Measurements from ENCODE around the gene ANKS1B.

Gene ANKS1B

GRCh38 chr12:99097171-99097570 lies 887.6 kb downstream of the ANKS1B start:
- no peak for DNase-seq

- no peak for DNase-seq
These were observed 891.6 kb downstream of the ANKS1B start for GRCh38 chr12:99093166-99093565.

GRCh38 chr12:99092100-99092851 lies 892.5 kb downstream of the ANKS1B start:
- no peak for DNase-seq

DNA sequence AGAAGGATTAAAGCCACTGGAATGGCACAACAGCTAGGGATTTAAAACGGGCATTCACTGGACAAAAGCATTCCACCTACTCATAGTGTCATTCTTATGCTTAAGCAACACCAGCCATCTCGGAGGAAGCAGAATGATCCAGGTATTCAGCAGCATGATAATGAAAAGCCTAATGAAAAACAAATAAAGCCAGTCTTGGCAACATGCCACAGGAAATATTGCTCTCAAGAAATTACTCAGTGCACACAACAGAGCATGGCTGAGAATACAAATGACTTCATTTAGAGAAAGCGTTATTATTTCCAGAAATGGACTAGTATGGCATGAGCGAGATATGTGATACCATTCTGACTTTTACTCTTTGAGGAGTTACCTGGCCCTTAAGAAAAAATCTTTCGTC lies 897.5 kb downstream of the ANKS1B start:
- no peak for DNase-seq

DNA sequence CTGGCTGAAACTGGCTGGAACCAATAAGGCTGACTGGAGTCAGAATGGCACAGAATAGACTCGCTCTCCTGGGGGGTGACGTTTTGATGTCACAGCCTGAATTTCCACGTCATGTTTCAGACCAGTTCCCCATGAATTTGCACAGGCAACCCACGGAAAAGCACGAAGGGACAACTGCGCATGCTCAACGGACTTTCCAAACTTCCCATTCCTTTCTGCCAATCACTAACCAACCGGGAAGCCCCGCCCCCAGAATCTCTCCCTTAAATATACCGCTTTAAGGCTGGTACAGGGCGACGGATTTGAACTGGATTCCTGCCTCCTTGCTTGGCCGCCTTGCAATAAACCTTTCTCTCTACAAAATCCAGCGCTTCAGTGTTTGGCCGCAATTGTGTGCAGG lies 904.9 kb downstream of the ANKS1B start:
- DNase-seq: no peak

GRCh38 chr12:99068993-99069747 lies 915.6 kb downstream of the ANKS1B start:
- no peak for DNase-seq

DNA sequence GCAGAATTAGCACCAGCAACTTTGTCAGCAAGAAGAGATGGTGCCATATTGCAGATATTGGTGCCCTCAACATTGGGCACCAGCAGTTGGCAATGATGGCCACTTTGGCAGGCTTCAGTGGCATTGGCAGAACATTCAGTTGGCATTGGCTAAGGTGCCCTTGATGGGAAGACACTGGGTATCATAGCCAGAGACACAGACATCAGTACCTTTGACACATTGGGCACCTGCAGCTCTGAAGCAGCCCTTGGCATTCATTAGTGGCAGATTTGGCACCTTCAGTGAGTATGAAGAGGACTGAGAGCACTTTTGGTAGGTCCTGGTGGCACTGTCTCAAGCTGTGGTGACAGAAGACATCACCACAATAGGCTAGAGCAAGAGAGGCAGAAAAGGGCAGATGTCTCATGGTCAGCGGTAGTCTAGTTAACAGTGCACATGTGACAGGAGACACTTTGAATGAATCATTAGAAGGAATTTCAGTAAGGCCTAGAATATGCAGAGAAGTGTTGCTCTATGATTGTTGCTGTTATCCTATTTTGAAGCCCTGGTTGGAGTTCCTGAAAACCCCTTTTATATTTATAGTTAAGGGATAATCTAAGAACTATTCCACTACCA lies 917.5 kb downstream of the ANKS1B start:
- no peak for DNase-seq

DNA sequence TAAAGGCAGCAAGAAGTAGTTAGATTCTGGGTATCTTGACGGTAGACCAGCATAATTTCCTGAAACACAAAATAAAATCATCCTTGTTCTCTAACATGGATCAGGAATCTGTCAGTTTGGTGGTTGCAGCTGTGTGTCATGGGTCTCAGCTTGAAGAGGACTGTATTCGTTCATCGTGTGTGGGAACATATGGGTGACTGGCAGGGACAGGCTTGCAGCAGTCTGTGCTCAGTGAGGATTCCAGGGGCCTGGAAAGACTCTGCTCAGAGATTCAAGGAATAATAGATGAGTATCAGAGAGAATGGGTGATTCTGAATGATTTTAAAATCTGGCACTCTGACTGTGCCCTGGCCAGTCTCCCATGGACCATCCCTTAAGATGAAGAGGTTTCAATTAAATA lies 918.0 kb downstream of the ANKS1B start:
- DNase-seq: no peak

GRCh38 chr12:99063182-99063581 lies 921.6 kb downstream of the ANKS1B start:
- no peak for DNase-seq

- DNase-seq: no peak
These were observed 924.8 kb downstream of the ANKS1B start for GRCh38 chr12:99059824-99060511.

DNA sequence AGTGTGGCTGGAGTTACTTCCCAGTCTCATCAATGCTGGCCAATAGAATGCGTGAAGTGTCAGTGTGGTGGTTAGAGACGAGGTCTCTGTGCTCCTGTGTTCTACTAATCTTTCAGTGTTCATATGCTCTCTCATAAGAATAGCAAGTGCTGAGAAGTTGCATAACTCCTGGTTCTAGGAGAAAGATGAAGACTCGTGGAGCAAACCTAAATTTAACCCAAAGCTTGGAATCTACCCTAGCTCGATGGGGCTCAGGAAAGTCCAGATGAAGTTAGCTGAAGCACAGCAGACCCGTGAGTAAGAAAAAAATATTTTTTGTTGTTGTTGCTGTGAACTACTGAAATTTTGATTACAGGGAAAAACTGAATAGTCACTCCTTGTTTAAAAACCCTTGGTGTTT lies 927.1 kb downstream of the ANKS1B start:
- DNase-seq: no peak

DNA sequence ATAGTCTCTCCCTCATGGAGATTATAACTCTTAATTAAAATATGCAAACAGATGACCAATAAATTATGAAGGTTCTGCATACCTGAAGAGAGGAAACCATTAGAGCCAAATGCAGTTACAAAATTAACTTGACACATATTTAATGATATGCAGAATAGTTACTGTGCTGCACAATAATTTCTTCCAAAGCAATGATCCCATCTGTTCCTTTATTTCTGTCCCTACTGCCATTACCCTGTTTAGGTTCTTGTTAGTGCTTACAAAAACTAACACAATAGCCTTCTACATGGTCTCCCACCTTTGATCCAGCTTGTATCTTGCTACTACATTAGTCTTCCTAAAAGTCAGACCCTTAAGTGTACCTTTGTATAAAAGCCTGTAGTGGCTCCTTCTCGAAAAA lies 928.5 kb downstream of the ANKS1B start:
- no peak for DNase-seq

DNA sequence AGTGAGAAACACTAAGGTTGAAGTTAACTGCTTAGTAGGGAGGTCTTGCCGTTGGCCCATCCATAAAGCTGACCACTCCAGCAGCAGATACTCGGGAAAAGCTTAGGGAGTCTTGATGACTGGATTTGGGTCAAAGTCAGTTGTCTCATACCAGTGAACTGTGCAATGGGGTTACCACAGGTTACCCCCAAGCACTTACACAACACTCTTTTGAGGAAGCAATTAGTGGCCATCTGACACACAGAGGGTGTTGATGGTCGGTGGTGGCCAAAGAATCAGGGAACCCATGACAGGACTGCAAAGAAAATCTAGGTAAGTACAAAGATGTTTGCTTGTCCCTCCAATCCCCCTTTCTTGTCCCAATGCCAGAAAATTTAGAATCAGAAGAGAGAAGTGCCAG lies 929.4 kb downstream of the ANKS1B start:
- no peak for DNase-seq

DNA sequence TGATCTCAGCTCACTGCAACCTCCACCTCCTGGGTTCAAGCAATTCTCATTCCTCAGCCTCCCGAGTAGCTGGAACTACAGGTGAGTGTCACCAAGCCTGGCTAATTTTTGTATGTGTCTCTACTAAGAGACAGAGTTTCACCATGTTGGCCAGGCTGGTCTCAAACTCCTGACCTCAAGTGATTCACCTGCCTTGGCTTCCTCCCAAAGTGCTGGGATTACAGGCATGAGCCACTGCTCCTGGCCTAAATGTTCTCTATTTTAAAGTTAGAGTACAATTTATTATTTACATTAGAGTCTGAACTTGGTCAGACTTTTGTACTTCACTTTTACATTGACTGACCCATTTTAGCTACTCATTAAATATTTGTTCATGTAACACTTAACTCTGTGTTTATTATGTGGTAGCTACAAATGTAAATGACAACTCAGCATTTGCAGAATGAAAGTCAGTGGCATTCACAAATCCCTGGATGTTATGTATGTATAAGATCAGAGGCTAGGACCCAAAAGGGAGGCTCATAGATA lies 930.1 kb downstream of the ANKS1B start:
- DNase-seq: no peak

GRCh38 chr12:99053616-99054362 lies 930.9 kb downstream of the ANKS1B start:
- DNase-seq: no peak

DNA sequence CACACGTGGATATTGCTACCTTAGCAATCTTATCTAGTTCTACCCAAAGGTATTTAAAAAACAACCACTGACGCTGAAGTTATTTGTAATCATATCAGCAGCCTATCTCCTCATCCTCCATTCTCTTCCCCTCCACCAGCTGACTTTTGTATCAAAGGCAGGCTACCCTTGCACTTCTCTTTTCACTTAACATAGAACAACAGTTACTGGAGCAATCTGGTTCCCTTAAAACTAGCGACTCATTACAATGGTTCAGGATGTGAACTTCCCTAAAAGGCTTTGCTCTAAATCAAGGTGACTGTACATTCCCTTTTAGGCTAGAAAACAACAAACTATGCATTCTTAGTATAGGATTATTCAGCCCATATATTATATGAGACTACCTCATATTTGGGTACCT lies 935.0 kb downstream of the ANKS1B start:
- DNase-seq: no peak

- no peak for DNase-seq
These were observed 939.6 kb downstream of the ANKS1B start for GRCh38 chr12:99045158-99045557.

DNA sequence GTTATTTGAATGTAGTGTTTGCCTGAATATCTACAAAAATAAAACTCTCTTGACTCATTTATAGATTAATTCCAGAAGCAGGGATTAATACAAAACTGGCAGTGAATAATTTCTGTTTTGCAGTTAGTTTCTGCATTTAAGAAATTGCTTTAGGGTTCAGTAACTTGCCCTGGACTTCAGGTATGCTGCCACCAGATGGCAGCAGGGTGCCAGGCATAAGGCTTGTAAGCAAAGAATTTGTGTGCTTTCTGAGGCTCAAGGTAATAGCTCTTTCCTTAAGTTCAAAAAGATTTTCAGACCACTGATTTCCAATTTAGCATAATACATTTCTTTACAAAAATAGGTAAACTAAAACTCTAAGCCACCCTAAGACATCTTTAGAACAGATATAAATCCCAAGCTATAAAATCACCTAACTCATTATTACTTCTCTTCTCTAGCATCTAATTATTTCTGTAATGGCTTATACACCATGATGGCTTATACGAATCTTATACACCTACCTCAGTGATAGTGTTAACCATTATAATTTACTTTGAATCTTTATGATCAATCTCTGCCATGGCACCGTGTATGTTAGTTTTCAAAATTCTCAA lies 941.3 kb downstream of the ANKS1B start:
- DNase-seq: peak; percentile 18

DNA sequence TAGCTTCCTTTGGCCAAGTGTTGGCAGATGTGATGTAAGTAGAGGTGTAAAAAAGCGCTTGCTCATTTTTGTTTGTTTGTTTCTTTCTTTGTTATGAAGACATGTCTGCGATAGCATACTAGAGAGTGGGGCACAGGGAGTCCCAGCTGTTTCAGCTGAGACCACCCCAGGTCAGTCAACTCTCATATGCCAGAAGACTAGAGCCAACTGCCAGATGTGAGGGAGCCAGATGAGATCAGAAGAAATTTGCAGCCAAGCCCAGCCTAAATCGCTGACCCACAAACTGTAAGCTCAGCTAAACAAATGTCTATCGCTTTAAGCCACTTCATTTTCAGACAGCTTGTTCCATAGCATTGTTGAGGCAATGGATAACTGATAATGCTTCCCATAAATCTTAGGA lies 942.5 kb downstream of the ANKS1B start:
- no peak for DNase-seq

DNA sequence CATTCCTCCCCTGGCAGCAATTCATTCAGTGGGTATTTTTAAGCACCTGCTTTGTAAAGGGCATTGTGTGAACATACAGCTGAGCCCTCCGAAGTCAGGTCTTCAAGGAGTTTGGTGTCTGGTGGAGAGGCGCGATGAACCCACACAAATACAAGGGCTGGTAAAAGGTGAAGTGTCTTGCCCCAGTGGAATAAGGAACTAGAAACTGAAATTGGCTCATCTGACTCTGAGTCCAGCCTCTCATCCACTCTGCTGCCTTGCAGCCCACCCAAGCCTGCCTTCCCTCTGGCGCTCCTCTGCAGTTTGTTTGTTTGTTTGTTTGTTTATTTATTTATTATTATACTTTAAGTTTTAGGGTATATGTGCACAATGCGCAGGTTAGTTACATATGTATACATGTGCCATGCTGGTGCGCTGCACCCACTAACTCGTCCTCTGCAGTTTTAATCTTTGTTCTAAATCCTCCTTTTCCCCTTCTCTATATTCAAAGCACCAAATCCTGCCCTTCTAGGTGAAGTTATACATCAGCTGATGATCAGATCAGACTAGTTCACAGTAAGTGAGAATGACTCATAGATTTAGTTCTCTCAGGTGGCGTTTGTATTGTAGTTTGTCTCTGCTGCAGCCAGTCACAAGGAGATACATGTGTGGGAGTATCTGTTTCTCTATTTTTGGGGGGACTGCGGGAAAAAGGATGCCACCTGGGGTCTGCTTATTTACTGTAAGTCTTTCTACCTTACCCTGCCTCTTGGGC lies 945.2 kb downstream of the ANKS1B start:
- no peak for DNase-seq

- DNase-seq: no peak
These were observed 948.2 kb downstream of the ANKS1B start for GRCh38 chr12:99036566-99036965.
